DMS53 treated with DMSO at 0.1 percent for 48 hours (cell line): ENCODE measurements around the gene CASP8.

ENCODE experiments used
- DNase-seq: peaks from one replicate; lab custom pipeline; 2025; ENCODE audit not compliant: unreplicated experiment; lab: John Stamatoyannopoulos, UW

The CASP8 gene

DNA sequence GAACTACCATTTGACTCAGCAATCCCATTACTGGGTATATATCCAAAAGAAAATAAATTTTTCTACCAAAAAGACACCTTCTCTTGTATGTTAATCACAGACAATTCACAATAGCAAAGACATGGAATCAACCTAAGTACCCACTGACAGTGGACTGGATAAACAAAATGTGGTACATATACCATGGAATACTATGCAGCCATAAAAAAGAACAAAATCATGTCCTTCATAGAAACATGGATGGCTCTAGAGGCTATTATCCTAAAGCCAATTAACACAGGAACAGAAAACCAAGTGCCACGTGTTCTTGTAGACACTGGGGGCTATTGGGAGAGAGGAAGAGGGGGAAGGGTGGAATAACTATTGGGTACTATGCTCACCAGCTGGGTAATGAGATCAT is 69.1 kb downstream of the CASP8 start:
- DNase-seq, result no peak
